HG03521 (cell line): ENCODE results near the gene CHST8.
"Not testable (repeated sequence)": the region's sequence is repeated elsewhere in the genome, so short reads cannot be mapped to it uniquely, and the experiment has no call there.

Experiments used
- ATAC-seq: cut with Tn5 transposase; IDR thresholded peaks from one replicate; pipeline ENCODE4 v1.9.1; 2021; ENCODE audit warnings: mild to moderate bottlenecking, moderate library complexity; ENCODE audit not compliant: unreplicated experiment

The CHST8 gene

GRCh38 chr19:33805313-33805712, 183.6 kb downstream of the CHST8 start:
- ATAC-seq = no peak

GRCh38 chr19:33805840-33806433, 184.2 kb downstream of the CHST8 start:
- no peak for ATAC-seq

- no peak for ATAC-seq
Measured at GRCh38 chr19:33806434-33806881, 184.7 kb downstream of the CHST8 start.

DNA sequence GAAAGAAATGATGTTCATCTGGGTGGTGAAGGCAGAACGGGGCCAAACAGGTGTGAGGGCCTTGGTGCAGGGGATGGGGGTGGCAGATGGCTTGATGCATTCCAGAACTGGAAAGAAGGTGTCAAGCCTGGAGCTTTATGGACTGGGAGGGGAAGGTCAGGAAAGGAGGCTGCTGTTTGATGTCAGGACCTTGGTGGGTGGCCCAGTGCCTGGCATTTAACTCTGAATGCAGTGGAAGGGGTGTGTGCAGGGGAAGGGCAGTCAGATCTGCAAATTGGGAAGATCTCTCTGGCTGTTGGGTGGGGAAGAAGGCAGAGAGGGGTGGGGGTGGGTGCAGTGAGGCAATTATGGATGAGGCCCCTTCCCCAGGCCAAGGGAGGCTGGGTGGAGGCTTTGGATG, 186.6 kb downstream of the CHST8 start:
- ATAC-seq = no peak

DNA sequence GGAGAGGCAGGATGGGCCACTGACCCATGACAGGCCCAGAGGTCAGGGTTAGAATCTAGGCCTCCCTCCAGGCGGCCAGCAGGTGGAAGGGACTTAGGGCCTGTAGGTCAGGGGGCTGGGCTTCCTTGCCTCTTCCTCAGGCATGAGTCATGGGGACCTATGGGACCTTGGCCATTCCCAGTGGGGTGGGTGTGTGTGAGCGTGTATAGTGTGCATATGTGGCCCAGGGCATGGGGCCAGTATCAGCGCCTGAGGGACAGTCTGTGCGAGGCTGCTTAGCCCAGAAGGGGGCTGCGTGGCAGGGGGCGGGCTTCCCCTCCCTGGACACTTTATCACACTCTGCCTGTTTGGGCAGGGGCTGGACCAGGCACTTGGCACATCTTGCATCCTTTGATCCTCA, 188.2 kb downstream of the CHST8 start:
- ATAC-seq = no peak

- no peak for ATAC-seq
Measured at GRCh38 chr19:33810821-33811220, 189.1 kb downstream of the CHST8 start.

- no peak for ATAC-seq
Measured at GRCh38 chr19:33811246-33811645, 189.5 kb downstream of the CHST8 start.

DNA sequence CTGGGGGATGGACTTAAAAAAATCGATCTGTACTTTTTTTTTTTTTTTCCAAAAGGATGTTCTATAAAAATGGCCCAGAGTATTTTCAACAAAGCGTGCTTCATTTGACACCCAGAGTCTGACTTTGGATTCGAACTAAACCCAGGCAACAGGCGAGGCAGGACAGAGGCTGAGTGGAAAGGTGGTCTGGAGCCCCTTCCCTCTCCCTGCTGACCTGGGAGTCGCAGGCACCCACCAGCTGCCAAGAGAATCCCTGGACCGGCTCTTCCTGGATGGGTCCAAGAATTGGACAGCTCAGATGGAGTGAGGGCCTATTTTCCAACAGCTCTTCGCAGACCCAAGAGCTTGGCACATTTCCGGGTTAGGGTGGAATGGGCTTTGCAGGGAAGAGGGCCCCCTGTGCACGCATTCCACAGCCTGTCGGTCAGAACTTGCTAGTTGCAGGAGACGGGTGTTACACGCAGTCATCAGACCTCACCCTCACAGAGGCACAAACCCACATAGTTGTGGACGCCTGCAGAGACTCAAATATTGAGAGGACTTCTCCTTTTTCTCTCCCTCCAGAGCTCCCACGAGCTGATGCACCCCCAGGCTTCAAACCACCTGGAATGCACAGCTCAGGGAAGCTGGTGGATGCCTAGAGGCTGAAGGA, 190.1 kb downstream of the CHST8 start:
- no peak for ATAC-seq

DNA sequence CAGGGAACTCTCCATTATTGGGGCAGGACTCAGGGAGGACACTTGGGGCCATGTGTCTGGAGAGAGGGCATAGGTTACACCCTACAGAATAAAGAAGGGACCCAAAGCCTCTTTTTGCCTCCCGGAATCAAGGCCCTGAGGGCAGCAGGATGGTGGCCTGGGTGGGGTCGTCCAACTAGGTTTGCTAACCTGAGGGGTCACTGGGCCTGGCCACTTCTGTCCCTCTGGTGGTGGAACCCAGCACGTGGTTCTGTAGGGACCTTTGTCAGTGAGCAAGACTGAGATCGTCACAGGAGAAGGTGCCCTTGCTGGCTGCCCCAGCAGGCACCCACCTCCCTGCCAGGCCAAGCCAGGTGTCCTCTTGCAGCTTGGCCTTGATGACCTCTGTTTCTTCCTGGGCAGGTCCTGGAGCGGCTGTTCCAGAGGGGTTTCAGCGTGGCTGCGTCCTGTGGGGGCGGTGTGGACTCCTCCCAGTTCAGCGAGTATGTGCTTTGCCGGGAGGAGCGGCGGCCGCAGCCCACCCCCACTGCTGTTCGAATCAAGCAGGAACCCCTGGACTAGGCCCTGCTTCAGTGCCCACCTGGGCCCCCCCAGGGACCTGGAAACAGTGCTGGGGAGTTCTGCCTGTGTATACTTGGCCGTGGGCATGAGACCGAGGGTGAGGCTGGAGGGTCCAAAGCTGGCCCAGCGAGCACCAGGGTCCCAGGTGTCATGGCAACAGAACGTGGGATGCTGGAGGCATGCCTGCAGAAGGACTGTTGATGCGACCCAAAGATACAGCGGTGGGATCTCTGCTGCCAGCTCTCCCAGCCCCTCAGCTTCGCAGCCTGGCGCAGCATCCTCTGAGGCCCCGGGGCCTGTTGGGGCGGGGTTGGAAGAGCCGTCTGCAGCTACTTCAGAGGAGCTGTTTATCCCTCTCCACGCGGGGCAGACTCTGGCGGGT, 190.9 kb downstream of the CHST8 start:
- ATAC-seq = no peak

- ATAC-seq = no peak
Measured at GRCh38 chr19:33813391-33814101, 191.8 kb downstream of the CHST8 start.

GRCh38 chr19:33814181-33815165, 192.7 kb downstream of the CHST8 start:
- ATAC-seq = no peak

GRCh38 chr19:33815380-33816340, 193.9 kb downstream of the CHST8 start:
- ATAC-seq = no peak

DNA sequence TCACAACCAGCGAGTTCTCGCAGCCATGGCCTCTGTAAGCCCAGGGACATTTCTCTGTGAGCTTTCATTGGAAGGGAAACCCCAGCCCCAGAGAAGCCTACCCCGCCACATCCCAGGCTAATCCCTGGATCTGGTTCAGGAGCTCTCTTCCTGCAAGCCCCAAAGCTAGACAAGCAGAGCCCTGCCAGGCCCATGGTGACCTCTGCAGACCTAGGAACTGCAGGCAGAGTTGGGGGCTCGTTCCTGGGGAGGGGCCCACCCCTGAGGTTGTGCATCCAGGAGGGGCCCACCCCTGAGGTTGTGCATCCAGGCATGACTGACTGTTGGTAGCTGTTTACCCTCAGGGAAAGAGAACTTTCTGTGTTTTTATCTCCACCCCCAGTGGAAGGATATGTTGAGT, 196.7 kb downstream of the CHST8 start:
- ATAC-seq = no peak

DNA sequence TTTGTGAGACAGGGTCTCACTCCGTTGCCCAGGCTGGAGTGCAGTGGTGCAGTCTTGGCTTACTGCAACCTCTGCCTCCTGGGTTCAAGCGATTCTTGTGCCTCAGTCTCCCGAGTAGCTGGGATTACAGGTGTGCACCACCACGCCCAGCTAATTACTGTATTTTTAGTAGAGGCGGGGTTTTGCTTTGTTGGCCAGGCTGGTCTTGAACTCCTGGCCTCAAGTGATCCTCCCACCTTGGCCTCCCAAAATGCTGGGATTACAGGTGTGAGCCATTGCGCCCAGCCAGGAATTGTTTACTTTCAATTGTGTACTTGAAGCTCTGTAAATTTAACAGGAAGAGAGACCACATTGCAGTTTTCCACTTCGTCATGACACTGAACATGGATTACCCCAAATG, 197.3 kb downstream of the CHST8 start:
- ATAC-seq = not testable (repeated sequence)

GRCh38 chr19:33819506-33819879, 197.7 kb downstream of the CHST8 start:
- no peak for ATAC-seq

DNA sequence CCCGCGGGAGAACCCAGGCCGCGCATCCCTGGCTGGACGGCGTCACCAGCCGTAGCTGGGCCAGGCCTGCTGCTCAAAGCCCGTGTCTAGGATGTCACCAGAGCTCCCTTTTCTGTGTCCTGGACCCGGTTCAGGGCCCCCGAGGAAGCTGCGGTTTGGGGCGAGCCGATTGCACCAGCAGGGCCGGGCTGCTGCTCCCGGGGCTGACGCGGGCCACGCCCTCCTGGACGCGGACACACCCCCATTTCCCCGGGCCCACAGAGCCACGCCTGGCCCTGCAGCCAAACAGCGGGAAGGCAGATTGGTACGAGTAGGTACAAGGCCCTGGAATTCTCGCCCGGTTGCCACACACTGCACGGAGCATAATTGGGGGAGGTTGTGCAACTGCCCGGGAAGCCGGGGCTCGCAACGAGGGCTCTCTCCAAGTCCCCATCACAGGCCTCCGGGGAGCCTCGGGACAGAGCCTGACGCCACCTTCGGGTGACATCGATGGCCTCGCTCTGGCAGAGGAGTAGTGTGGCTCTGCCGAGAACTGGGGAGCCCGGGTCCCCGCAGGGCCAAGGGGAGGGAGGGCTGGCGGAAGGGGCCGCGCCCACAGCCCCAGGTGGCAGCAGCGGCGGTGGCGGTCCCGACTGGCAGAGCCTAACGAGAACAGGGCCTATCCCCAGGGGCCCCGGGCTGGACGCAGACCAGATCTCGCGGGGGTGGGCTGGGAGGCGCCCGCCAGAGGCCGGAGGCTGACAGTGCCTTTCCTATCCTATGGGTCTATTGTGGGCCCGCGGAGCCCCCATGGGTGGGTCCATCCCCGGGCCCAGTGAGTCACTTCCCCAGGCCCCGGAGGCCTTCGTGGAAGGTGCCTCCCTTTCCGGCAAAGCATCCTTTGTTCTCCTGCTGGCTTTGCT, 198.4 kb downstream of the CHST8 start:
- no peak for ATAC-seq

DNA sequence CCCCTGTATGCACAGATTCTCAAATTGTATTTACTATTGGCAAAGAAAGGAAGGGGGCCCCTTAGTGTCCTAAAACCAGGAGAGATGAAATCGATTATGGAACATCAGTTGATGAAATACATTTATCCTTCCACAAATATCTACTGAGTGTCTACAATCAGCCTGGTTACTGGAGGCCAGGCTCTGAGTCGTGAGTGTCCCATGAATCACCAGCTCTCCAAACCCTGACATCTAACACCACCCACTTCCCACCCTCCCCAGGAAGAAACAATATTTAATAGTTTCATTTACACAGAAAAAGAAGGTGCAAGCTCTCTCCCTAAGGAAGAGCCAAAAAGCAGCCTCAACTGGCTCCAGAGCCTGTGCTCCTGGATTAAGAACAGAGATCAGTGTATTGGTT, 200.1 kb downstream of the CHST8 start:
- ATAC-seq = no peak
